SU-DHL-6 (cell line): Measurements from ENCODE around the gene KDM5C.
A peak's percentile ranks its signal among the peaks of the same experiment; 100 is the strongest.

Experiments
- H2AFZ ChIP-seq: fragments of 200-600 bp; sonication (generic); 2 replicates; pipeline ENCODE4 v1.6.1; 2014; ENCODE audit warnings: low read depth, mild to moderate bottlenecking, moderate library complexity, mixed read lengths, antibody characterized with exemption, low read length; ENCODE audit not compliant: severe bottlenecking
- H3F3A ChIP-seq: fragments of 200-600 bp; shearing (Covaris generic); 2 replicates; pipeline ENCODE4 v1.6.0; 2016; ENCODE audit warnings: antibody characterized with exemption, mild to moderate bottlenecking; ENCODE audit not compliant: insufficient read depth
- H3K27ac ChIP-seq: fragments of 200-600 bp; sonication (generic); 2 replicates; pipeline ENCODE4 v1.5.1; 2016; ENCODE audit warnings: low read depth, mild to moderate bottlenecking, low read length, moderate library complexity, mixed read lengths
- H3K27me3 ChIP-seq: fragments of 200-600 bp; sonication (generic), shearing (Covaris generic); 2 replicates; pipeline ENCODE4 v1.6.0; 2014; ENCODE audit warnings: mild to moderate bottlenecking, low read length
- H3K36me3 ChIP-seq: fragments of 200-600 bp; sonication (generic); 2 replicates; pipeline ENCODE4 v1.6.1; 2014; ENCODE audit warnings: mild to moderate bottlenecking, low read length, mixed read lengths
- H3K4me2 ChIP-seq: fragments of 300-600, 200-600 bp; shearing (Covaris generic), sonication (generic); 2 replicates; pipeline ENCODE4 v1.6.0; 2014; ENCODE audit warnings: low read length, low read depth, mild to moderate bottlenecking; ENCODE audit not compliant: poor library complexity, severe bottlenecking
- H3K4me3 ChIP-seq: fragments of 200-600 bp; sonication (generic); 2 replicates; pipeline ENCODE4 v1.5.1; 2014; ENCODE audit warnings: antibody characterized with exemption, low read length, mild to moderate bottlenecking, mixed read lengths; ENCODE audit not compliant: insufficient read depth, poor library complexity, severe bottlenecking
- H3K79me2 ChIP-seq: fragments of 200-600 bp; sonication (generic); 2 replicates; pipeline ENCODE4 v1.6.1; 2014; ENCODE audit warnings: mild to moderate bottlenecking, low read length, moderate library complexity; ENCODE audit not compliant: insufficient read depth
- H3K9ac ChIP-seq: fragments of 200-600 bp; sonication (generic); 2 replicates; pipeline ENCODE4 v1.7.0; 2014; ENCODE audit warnings: mild to moderate bottlenecking, low read length
- H3K9me2 ChIP-seq: fragments of 200-600 bp; sonication (generic); replicated peaks from 2 replicates; pipeline ENCODE4 v1.6.1; 2014; ENCODE audit warnings: low read length; ENCODE audit not compliant: insufficient read depth
- H3K9me3 ChIP-seq: fragments of 200-600 bp; sonication (generic); 2 replicates; pipeline ENCODE4 v1.6.1; 2014; ENCODE audit warnings: low read length, mixed read lengths; ENCODE audit not compliant: insufficient read depth
- H4K20me1 ChIP-seq: fragments of 200-600 bp; sonication (generic); 2 replicates; pipeline ENCODE4 v1.6.1; 2014; ENCODE audit warnings: low read depth, mild to moderate bottlenecking, antibody characterized with exemption, low read length, moderate library complexity, mixed read lengths
- EZH2phosphoT487 ChIP-seq: fragments of 200-600 bp; sonication (generic), shearing (Covaris generic); conservative IDR thresholded peaks from 2 replicates; pipeline ENCODE4 v1.6.1; 2018; ENCODE audit warnings: mild to moderate bottlenecking, antibody characterized with exemption, low read length, moderate library complexity, mixed read lengths
- TF ChIP-seq, protein P1 (sequence below): fragments of 200-600 bp; sonication (generic); IDR thresholded peaks from one replicate; pipeline ENCODE4 v1.5.1; 2017; ENCODE audit warnings: antibody characterized with exemption, mild to moderate bottlenecking, low read length, moderate library complexity; ENCODE audit not compliant: insufficient read depth, poor library complexity, severe bottlenecking

Gene KDM5C

DNA sequence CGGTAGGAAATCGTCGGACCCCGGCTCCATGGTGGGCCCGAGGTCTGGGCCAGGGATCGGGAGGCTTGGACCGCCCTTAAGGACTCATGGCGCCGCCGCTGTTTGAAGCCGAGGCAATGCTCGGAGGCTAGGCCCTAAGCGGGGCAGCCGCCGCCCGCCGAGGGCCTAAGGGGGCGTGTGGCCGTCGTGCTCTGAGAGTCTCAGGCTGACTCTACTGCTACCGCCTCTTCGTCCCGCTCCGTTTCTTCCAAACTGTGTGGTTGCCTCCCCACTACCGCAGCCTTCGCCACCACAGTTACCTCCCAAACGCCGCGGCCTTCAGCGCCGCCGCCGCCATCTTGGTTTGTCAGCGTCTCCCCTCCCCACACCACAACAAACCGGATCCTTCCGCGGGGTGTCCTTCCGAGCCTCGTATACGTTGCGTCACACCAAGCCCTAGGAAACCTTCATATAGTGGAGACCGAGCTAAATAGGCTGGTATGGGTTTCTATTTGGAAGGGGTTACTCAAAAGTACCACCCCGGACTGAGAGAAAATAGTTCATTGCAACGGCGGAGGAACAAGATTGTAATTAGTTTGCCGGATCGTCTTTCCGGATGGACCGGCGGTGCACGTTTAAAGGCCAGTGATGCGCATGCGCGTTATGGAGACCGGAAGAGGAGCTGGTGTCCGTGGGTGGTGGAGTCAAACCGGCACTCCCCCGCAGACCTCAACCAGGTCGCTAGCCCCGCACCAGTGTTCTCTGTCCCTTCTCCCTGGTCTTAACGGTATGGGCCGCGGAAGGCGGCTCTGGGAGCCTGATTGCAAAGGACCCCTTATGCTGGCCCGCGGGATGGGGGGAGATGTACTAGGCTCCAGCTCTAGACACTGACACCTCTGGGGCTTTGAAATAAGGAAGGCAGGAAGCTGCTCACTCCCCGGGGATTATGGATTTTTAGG is at the start of gene KDM5C:
KDM5C (minus strand) TSS at position 348 of the 938 bp plus-strand sequence; CDS start at position 30, 318 bp downstream.
- no peaks in the 10 kb centered on the region for H3F3A ChIP-seq
- peak within 1 kb of the TSS; percentile 85 for H3K27ac ChIP-seq
- H4K20me1 ChIP-seq, result no peaks in the 10 kb centered on the region; the same call in 1 of the 2 replicates
- H3K9ac ChIP-seq, result peak within 1 kb of the TSS; percentile 96
- H3K9me2 ChIP-seq, result no peaks in the 10 kb centered on the region
- H3K27me3 ChIP-seq, result no peaks in the 10 kb centered on the region
- H3K79me2 ChIP-seq, result peaks cover 46% of the 10 kb centered on the region
- H3K36me3 ChIP-seq, result no peaks in the 10 kb centered on the region; the same call in 1 of the 2 replicates
- H3K9me3 ChIP-seq, result no peaks in the 10 kb centered on the region
- peak within 1 kb of the TSS; percentile 92 for H3K4me2 ChIP-seq
- H2AFZ ChIP-seq, result peak within 1 kb of the TSS; percentile 83
- H3K4me3 ChIP-seq, result peak within 1 kb of the TSS; percentile 71
- TF ChIP-seq EZH2phosphoT487, result no peak

- H3K4me3 ChIP-seq, result no peak overlapping the region
- no peaks in the 10 kb centered on the region for H3K36me3 ChIP-seq
- H2AFZ ChIP-seq, result no peak overlapping the region
- no peak overlapping the region for H3K9ac ChIP-seq
- H3K27ac ChIP-seq, result no peak overlapping the region
- no peaks in the 10 kb centered on the region for H4K20me1 ChIP-seq
- no peaks in the 10 kb centered on the region for H3K9me2 ChIP-seq
- H3F3A ChIP-seq, result no peaks in the 10 kb centered on the region
- no peaks in the 10 kb centered on the region for H3K27me3 ChIP-seq
- no peaks in the 10 kb centered on the region for H3K79me2 ChIP-seq
- TF ChIP-seq, protein P1, sequence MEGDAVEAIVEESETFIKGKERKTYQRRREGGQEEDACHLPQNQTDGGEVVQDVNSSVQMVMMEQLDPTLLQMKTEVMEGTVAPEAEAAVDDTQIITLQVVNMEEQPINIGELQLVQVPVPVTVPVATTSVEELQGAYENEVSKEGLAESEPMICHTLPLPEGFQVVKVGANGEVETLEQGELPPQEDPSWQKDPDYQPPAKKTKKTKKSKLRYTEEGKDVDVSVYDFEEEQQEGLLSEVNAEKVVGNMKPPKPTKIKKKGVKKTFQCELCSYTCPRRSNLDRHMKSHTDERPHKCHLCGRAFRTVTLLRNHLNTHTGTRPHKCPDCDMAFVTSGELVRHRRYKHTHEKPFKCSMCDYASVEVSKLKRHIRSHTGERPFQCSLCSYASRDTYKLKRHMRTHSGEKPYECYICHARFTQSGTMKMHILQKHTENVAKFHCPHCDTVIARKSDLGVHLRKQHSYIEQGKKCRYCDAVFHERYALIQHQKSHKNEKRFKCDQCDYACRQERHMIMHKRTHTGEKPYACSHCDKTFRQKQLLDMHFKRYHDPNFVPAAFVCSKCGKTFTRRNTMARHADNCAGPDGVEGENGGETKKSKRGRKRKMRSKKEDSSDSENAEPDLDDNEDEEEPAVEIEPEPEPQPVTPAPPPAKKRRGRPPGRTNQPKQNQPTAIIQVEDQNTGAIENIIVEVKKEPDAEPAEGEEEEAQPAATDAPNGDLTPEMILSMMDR, result no peak
- TF ChIP-seq EZH2phosphoT487, result no peak
- H3K9me3 ChIP-seq, result no peaks in the 10 kb centered on the region
- no peak overlapping the region for H3K4me2 ChIP-seq
Observed at GRCh38 chrX:53272808-53273337, 47.9 kb upstream of the KDM5C start.

GRCh38 chrX:53269536-53270107 is 44.6 kb upstream of the KDM5C start:
- no peak for TF ChIP-seq EZH2phosphoT487
- TF ChIP-seq, protein P1, result no peak
- Histone ChIP-seq H4K20me1 (no peaks in the 10 kb centered on the region), H2AFZ (no peak overlapping the region), H3K27ac (no peak overlapping the region), H3K79me2 (no peaks in the 10 kb centered on the region), H3F3A (no peaks in the 10 kb centered on the region), H3K9ac (no peak overlapping the region), H3K36me3 (no peaks in the 10 kb centered on the region), H3K9me3 (no peaks in the 10 kb centered on the region), H3K27me3 (no peaks in the 10 kb centered on the region), H3K4me3 (no peak overlapping the region), H3K9me2 (no peaks in the 10 kb centered on the region), H3K4me2 (no peak overlapping the region)
